ENCODE data around the gene CFAP57.

CFAP57 gene

DNA sequence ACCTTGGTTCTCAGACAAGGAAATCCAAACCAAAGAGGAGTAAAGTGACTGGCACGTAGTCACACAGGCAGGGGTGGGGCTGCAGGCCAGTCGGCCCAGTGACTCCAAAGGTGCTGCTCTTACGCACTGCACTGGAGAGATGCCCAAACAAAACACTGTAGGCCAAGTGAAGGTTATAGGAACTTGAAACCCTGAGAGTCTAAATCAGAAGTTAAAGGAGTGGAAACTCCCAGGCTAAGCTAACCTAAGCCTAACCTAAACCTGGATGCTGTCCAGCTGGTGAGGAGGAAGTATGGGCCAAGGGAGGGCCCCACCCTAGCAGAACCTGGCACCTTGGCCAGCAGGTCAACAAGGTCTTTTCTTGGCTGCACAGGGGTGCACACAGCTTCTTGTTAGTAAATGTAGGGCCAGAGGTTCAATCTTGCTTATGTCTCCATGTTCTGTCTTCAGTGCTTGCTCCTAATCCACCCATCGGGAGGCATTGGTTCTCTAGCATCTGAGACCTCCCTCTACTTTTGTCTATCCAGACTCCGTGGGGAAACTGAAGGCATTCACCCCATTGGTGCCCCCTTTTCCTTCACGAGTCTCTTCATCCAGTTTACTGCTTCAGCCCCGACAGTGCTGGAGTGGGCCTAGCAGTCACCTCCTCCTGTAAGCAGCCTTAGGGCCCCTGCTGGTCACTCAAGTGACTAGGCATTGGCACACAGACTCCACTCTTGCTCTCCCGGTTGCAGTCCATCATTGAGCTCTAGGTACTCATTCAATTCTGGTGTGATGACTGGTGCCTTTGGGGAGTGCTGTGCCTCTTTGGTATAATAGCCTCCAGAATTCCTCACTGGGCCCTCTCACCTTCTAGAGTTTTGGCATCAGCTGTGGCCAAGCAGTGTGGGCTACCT lies 84.8 kb downstream of the CFAP57 start:
- no peak for DNase-seq

DNA sequence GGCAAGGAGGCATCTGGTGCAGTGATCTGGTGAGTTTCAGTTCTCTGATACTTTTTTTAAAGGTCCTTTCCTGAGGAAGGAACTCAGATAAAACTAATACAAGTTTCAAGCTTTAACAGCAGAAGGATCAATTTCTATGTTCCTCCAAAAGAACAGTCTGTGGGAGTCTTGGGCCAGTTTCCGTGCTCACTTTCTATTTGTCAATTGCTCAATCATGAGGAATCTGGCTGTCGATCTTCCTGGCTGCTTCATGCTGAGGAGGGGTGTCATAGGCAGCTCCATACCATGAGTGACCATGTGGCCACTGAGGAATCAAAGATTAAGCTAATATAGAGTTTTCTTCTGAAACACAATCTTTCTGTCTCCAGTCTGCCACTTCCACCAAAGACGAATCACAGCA lies 86.2 kb downstream of the CFAP57 start:
- DNase-seq, result no peak

DNA sequence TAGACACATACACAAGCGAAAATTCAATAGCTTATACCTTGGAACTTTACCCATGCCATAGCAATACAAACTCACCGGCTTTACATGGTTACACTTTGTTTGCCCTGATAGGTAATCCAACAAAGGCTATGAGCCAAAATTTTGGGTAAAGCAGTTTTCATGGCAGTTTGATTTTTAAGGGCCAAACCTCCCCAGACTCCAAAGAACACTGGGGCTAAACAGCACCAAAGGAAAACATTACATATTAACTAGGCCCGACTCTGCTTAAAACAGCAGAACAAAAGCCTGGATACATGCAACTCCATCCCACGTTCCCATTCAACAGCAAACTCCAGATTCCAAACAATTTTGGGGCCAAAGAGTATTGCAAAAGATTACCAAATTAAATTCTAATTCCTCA lies 93.3 kb downstream of the CFAP57 start:
- DNase-seq, result no peak

DNA sequence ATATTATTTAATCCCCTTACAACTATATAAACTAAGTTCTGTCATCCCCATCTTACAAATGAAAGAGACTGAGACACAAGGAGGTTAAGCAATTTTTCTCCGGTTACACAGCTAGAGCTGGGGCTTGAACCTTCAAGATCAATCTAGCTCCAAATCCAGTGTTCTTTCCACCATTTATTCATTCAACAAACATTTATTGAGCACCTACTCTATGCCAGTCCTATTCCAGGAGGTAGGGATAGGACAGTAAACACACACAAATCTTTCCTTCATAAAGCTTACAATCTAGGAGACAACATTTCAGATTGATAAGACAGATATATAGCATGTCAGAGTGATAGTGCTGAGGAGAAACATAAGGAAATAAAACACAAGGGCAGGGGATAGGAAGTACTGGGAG lies 94.8 kb downstream of the CFAP57 start:
- no peak for DNase-seq

DNA sequence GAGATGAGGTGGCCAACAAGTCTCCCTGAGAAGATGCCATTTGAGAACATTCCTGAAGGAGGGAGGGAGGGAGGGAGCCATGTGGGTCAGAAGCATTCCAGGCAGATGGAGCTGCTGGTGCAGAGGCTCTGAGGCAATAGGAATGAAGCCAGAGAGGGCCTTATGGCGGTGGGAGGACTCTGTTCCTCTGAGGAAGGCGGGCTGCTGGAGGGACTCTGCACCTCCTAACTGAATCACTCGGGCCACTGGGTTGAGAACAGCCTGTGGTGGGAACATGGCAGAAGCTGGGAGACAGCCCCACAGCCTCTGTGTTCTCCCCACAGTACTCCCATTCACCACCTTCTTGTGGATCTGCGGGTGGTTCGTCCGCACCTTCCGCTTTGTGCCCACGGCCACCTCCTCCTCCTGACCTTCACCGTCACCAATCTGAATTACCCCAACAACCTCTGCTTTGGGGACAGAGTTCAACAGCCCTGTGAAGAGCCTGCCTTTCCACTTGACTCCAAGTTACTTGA lies 95.2 kb downstream of the CFAP57 start:
- DNase-seq, result no peak

DNA sequence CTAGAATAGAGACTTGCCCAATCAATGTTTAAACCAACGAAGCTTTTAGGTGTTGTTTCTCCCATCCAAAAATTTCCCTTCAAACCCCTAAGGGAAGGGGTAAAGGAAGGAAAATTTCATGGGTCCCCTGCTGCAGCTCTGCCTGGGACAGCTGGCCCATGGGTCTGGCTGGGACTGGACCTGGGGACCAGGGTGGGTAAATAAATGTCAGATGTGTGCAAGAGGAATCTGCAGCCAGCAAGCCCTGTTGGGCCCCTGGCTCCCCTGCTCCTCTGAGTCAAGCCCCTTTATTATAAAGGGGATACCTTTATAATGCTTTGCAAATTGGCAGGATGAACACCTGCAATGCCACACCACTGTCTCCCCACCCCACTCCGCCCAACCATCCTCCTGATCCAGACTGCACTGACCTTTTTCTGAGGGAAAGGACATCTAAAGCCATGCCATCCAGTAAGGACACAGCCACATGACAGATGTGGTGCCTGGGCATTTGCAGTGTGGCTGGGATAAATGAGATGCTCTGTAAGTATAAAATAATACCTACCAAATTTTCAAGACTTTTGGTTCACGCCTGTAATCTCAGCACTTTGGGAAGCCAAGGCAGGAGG lies 95.8 kb downstream of the CFAP57 start:
- DNase-seq, result no peak

DNA sequence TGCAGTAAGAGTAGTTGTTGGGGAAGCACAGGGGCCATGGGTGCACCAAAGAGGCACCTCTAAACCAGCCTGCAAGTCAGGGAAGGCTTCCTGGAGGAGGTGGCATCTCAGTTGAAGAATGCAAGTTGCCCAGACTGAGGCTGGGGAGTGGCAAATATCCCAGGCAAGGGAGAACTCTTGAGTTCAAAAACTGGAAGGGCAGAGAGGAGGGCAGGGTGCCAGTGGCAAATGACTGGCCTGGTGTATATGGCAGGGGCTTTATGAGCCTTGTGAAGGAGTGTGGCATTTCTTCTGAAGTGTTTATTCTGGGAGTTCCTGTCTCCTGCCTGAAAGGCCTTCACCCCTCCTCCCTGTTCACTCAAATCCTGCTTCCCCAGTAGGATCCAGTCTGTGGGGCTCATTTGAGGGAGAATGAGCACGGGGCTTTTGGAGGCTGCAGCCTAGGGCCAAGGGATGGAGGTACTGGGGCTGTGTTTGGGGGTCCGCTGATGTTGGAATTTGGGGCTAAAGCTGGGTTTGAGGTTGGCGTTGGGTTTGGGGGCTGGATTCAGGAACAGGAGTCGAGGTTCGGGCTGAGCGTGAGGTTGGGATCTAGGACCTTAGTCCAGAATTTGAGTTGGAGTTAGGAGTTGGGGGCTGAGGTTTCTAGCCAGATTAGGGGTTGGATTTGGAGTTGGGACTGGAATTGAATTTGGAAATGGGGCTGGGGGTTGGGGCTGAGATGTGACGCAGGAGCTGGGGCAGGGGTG lies 97.7 kb downstream of the CFAP57 start, which contains the start of gene TMEM125:
Gene TMEM125 (plus strand): TSS at position 357 of the 749 bp plus-strand sequence. CDS start 2,740 bp downstream, outside the sequence.
- DNase-seq, result no peak

DNA sequence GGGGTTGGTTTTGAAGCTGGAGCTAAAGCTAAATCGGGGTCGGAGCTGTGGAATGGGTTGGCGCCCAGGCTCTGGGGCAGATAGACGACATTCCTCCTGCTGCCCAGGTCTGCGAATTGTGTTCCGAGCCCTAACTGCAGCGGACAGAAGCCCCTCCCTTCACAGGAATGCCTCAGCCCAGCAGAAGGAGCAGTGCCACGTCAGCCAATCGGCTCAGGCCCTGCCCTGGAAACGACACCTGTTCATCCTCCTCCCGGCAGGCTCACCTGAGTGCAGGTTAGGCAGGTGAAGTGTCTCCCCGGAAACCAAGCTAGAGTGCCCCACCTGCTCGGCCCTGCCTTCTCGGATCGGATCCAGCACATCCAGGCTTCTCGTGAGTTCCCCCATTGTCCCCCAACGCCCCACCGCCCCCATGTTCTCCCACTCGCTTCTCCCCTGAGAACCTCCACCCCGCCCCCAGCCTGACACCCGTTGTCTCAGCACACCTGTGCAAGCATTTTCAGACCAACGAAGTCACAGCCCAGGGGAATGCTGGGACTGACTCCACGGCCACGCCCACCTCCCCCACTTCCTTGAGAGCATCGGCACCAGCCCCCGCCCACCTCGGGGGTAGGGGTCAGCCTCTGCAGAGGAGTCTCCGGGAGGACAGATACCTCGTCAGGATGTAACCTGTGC lies 98.4 kb downstream of the CFAP57 start:
- DNase-seq, result peak; percentile 19

DNA sequence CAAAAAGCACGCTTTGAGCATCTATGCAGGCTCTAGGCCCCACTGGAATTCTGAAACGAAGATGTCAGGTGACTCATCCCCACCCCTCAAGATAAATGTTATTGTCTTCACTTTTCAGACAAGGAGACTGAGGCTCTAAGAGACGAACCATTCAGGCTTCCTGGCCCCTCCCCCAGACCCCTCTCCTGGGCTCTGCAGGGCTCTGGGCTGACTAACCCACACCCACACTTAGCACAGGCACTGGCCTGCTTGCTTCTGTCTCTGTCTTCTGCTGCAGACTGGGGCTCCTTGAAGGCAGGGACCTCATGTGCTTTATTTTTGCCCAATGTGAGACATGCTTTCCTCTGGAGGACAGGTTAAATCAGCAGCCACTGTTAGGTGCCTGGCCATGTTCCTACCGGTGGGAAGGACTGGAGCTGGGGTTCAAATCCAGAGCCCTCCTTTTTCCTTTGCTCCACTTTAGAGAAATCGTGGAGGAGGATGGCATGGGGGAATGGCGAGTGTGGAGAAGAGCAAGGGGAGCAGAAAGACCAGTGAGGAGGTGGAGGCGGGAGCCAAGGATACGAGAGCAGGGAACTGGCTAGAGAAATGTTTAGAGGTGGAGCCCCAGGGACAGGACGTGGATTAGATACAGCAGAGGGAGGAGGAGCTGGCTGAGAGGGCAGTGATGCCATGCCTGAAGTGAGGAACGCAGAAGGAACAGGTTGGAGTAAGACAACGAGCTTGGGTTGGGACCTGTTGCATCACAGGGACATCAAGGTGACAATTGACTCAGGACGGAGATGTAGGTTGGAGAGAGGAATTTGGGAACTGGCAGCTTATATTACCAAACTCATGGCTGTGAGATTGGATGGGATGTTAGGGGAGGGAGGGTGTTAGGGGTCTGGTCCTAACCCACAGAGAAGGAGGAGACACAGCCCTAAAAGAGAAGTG lies 99.3 kb downstream of the CFAP57 start:
- no peak for DNase-seq

DNA sequence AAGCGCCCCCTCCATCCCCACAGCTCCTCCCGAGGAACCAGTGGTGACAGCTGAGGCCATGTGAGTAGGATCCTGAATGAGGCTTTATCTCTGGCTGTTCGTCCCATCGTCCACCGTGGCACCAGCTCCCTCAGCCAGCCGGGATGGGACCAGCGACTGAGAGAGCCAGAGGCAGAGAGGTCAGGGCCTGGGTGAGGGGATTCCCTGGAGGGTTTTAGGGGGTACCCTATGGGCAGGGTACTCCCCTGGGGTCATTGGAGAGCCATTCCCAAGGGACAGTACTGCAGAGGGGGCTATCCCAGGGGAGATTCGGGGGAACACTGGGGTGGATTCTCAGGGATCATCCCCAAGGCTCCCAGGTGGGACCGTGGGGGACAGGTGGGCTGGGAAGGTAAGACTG lies 100.0 kb downstream of the CFAP57 start:
- DNase-seq, result no peak

DNA sequence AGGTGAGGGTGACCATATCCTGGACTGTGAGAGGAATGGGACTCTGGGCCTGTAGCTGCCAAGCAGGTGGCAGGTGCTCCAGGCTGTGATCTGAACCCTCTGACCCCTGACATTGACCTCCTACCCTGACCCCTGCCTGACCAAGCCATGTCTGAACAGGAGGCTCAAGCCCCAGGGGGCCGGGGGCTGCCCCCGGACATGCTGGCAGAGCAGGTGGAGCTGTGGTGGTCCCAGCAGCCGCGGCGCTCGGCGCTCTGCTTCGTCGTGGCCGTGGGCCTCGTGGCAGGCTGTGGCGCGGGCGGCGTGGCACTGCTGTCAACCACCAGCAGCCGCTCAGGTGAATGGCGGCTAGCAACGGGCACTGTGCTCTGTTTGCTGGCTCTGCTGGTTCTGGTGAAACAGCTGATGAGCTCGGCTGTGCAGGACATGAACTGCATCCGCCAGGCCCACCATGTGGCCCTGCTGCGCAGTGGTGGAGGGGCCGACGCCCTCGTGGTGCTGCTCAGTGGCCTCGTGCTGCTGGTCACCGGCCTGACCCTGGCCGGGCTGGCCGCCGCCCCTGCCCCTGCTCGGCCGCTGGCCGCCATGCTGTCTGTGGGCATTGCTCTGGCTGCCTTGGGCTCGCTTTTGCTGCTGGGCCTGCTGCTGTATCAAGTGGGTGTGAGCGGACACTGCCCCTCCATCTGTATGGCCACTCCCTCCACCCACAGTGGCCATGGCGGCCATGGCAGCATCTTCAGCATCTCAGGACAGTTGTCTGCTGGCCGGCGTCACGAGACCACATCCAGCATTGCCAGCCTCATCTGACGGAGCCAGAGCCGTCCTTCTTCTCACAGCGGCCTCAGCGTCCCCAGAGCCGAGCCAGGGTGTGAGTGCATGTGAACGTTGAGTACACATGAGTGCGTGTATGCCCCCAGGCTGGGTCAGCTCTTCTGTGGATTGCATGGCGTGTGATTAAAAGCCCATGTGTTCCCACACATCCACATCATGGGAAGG lies 100.7 kb downstream of the CFAP57 start:
- no peak for DNase-seq

DNA sequence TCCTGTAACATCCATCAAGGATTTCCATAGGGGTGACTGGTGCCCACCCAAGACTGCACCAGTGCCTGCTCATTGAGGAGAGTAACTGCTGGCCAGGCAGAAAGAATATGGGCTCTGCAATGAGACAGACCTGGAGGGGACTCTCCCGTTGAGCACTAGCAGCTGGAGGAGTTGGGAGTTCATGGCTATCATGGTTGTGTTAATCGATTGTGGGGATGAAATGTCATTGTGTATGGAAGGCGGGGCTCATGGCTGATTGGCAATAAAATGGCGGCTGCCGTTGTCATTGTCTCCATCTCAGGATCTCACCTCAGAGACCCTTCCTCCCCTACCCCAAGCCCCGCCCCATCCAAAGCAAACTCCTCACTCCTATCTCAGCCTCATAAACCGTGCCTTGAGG lies 101.6 kb downstream of the CFAP57 start:
- DNase-seq, result no peak

DNA sequence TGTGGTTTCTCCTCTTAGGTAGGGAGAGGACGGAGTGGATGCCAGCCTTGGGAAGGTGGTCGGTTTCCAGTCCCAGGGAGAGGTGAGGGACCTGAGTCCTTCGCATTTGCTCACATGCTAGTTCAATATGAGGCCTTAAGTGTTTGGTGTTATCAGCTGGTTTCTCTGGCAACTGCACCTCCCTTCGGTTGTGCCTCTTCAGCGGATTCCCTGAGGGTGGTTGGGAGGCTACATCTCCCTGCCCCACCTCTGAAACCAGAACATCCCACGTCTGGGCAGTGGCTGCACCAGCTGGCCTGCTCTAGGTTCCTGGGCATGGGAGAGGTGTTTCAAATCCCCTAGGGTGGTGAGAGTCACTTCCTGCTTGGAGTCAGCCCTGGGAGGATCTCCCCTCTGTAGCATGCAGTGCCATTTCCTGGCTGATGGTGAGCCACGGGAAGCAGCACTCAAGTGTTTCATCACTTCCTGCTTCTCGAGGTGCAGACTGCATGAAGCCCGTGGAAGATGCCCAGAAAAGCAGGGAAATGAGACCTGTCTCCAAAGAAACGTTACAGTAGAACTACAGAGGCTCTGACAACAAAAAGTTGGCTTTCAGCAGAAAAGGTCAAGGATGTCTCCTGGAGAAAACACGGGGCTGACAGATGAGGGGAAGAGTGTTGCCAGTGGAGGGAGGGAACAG lies 102.1 kb downstream of the CFAP57 start:
- peak; percentile 43 for DNase-seq

DNA sequence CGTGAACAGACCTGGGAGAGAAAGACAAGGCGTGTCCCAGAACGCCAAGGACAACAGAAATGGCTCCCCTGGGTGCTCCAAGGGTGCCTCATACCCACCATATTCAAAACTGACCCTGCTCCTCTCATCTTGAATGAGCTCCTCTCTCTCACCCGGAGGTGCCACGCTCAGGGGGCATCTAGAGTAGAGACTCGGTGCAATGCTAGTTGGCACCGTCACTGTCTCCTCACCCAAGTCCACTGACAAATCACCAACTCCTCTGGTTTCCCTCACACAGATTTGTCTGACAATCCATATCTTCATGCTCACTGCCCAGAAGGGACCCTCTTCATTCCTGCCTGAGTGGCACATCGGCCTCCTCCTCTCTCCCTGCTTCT lies 102.7 kb downstream of the CFAP57 start:
- DNase-seq, result no peak

DNA sequence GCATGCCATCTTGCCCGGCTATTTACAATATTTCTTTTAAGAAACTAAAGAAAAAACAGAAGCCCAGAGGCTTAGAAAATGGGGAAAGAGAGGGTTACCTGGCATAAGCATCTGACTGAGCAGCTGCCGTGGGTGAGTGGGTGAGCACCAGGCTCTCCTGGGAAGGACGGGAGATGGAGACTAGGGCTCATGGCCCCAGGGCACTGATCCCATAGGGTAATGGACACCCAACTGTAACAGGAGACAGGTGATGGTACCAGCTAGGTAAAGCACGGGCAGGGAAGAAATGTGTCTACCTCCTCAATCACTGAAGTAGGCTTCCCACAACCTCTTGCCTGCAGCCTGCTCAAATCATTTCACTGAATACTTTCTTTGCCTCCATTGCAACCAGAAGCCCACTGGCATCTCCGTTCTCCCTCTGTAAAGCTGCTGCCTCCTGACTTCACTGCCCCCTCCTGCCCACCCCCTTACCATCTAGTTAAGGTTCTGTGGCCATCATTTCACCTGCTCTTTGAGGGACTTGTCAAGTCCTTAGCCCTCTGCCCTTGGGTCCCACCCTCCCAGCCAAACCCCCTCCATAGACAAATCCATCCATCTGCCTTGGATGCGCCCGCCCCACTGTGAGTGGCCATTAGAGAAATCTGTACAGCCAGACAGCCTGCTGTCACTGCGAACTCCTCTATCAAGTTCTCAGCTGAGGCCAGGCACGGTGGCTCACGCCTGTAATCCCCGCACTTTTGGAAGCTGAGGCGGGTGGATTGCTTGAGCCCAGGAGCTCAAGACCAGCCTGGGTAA lies 103.9 kb downstream of the CFAP57 start:
- DNase-seq, result no peak

DNA sequence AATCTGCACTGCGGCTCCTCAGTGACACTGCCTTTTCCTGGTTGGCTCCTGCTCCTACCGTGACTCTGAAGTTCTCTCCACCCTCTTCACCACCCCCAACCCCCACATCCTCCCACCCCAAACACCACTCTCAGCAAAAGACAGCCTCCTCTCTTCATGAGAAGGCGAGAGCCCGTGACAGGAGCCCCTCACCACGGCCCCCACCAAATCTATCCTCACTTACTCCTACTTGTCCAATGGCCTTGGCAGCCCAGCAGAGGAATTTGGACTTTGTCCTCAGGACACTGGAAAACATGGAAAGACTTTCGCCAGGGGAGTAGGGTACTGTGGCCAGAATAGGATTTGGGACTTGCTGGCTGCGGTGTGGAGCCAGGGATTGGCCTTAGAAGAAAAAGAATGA lies 104.5 kb downstream of the CFAP57 start:
- DNase-seq, result no peak

DNA sequence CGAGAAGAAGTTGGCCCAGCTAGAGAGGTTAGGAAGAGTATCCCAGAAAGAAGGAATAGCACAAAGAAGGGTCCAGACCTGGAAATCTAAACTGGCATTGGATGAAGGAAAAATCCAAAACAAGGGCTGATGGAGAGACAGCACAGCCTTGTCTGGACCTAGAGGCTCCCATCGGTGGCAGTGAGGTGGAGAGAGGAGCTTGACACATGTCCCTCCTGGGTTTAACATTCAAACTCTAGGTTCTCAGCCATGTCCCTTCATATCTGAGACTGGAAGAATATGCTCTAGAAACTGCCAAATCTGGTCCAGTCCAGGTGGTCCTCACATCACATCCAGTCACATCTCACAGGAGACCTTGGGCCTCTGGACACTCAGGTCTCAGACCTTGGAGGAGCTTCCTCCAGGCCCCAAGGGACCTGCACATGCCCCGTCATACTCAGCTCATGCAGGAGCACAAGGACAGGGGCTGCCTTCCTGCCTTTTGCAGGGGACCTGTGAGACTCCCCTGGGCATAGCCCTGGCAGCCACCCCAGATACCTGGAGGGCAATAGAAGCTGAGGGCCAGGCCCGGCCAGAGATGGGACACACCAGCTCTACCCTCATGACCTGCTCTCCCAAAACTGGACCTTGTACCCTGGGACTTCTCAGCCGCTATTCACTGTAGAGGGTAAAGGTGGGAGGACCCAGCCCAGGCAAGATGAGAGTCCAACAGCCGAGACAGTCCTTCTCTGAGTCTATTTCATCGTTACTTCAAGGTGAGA lies 105.2 kb downstream of the CFAP57 start:
- DNase-seq, result no peak

DNA sequence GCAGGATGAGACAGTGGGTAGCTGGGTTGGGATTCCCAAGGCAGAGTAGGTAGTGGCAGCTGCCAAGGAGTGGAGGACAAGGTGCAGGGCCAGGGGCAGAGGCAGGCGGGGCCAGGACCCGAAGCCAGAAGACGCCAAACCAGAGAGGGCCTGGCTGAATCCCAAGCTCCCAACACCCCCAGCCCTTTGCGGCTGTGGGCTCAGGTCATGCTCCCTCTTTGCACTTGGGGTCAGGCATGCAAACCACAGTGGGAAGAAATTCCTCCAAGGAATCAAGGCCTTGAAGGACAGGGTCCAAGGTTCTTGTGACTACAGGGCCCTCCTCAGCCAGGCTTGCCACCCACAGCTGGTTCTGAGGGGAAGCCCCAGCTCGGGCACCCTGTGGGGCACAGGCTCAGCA lies 107.0 kb downstream of the CFAP57 start:
- no peak for DNase-seq
